Esophagus mucosa (tissue), 1 donor: Measurements from ENCODE around the gene C11orf91. TPM values are rescaled to one million over a fixed set of nuclear protein-coding genes. Genes with fewer than 3 reads are reported as not detected.
"Not testable (repeated sequence)": the region's sequence is repeated elsewhere in the genome, so short reads cannot be mapped to it uniquely, and the experiment has no call there.

Experiments
- ATAC-seq: fragments of 200-7000 bp; cut with Tn5 transposase; one replicate; pipeline ENCODE4 v1.9.1; 2020
- total RNA-seq: library from RNA; stranded (reverse); gene quantifications from one replicate; pipeline ENCODE4 v1.2.4, GENCODE V29; 2023
- donor health status: DM: yes; HTN: yes; CAD: no.

C11orf91 gene
- total RNA-seq = 1.1 TPM

GRCh38 chr11:33700502-33701271 is at the start of gene C11orf91:
Gene C11orf91, minus strand, starts transcription at chr11:33700826. Its CDS starts 86 bp downstream, at chr11:33700740.
- peak; percentile 82 for ATAC-seq

GRCh38 chr11:33747979-33748378 is 47.4 kb upstream of the C11orf91 start:
- ATAC-seq = no peak

GRCh38 chr11:33743291-33743690 is 42.7 kb upstream of the C11orf91 start:
- ATAC-seq = no peak

GRCh38 chr11:33742249-33742851 is 41.7 kb upstream of the C11orf91 start:
- ATAC-seq = peak; percentile 64

GRCh38 chr11:33741806-33742205 is 41.2 kb upstream of the C11orf91 start:
- no peak for ATAC-seq

- no peak for ATAC-seq
Measured at GRCh38 chr11:33737362-33737821, 36.8 kb upstream of the C11orf91 start.

GRCh38 chr11:33736148-33736812 is 35.7 kb upstream of the C11orf91 start, which contains the start of gene CD59:
Gene CD59, minus strand, starts transcription at chr11:33736423. Its CDS starts 13,978 bp downstream, at chr11:33722445.
- peak; percentile 95 for ATAC-seq

GRCh38 chr11:33735271-33736147 is 34.9 kb upstream of the C11orf91 start:
- ATAC-seq = peak; percentile 41

- peak; percentile 29 for ATAC-seq
Measured at GRCh38 chr11:33734441-33735270, 34.0 kb upstream of the C11orf91 start.

GRCh38 chr11:33733980-33734379 is 33.4 kb upstream of the C11orf91 start:
- no peak for ATAC-seq

GRCh38 chr11:33731723-33732531 is 31.3 kb upstream of the C11orf91 start:
- no peak for ATAC-seq

- no peak for ATAC-seq
Measured at GRCh38 chr11:33730716-33731115, 30.1 kb upstream of the C11orf91 start.

- ATAC-seq = not testable (repeated sequence)
Measured at GRCh38 chr11:33729072-33729664, 28.5 kb upstream of the C11orf91 start.

- ATAC-seq = not testable (repeated sequence)
Measured at GRCh38 chr11:33727539-33727938, 26.9 kb upstream of the C11orf91 start.

GRCh38 chr11:33725496-33725895 is 24.9 kb upstream of the C11orf91 start:
- ATAC-seq = no peak

- ATAC-seq = peak; percentile 24
Measured at GRCh38 chr11:33724644-33725035, 24.0 kb upstream of the C11orf91 start.

- ATAC-seq = peak; percentile 53
Measured at GRCh38 chr11:33723238-33723881, 22.7 kb upstream of the C11orf91 start.

- ATAC-seq = peak; percentile 69
Measured at GRCh38 chr11:33722590-33723234, 22.1 kb upstream of the C11orf91 start.

- ATAC-seq = no peak
Measured at GRCh38 chr11:33721984-33722383, 21.4 kb upstream of the C11orf91 start.
